Stimulated activated effector memory CD8-positive, alpha-beta T cell treated with anti-CD3 and anti-CD28 coated beads, Interleukin-12 subunit alpha, Interleukin-12 subunit beta, amount 100 ng/mL, for 72 hours (primary cell): Measurements from ENCODE around the gene CLK1.

Experiments used
- ATAC-seq: fragments of 150-1000 bp; cut with Tn5 transposase; 2 replicates; pipeline ENCODE4 v1.10.0; 2021
- DNase-seq, 2 donors: peaks; one replicate each; pipeline ENCODE4 v3.0.0; 2021 to 2022; ENCODE audit warnings: low spot score in 2 of 2
- H3K27ac Mint-ChIP-seq: one replicate; pipeline ENCODE4 v1.8.0; 2022; ENCODE audit warnings: mild to moderate bottlenecking, mixed read lengths
- H3K36me3 Mint-ChIP-seq: one replicate; pipeline ENCODE4 v1.8.0; 2022; ENCODE audit warnings: mild to moderate bottlenecking, mixed read lengths
- H3K4me1 Mint-ChIP-seq: one replicate; pipeline ENCODE4 v1.8.0; 2022; ENCODE audit warnings: mixed read lengths
- H3K4me3 Mint-ChIP-seq: one replicate; pipeline ENCODE4 v1.8.0; 2022; ENCODE audit warnings: mild to moderate bottlenecking, mixed read lengths
- H3K9me3 Mint-ChIP-seq: one replicate; pipeline ENCODE4 v1.8.0; 2022; ENCODE audit warnings: mixed read lengths

CLK1 gene

GRCh38 chr2:200862532-200863000 is 1.9 kb downstream of the CLK1 start:
- peaks cover 46% of the 10 kb centered on the region for H3K4me1 Mint-ChIP-seq
- H3K9me3 Mint-ChIP-seq: no peaks in the 10 kb centered on the region
- H3K27ac Mint-ChIP-seq: peak overlapping the region; percentile 98
- ATAC-seq (peak; percentile 80), DNase-seq (peak; percentile 39 to 75)
- peak overlapping the region; percentile 86 for H3K4me3 Mint-ChIP-seq
- H3K36me3 Mint-ChIP-seq: peaks cover 73% of the 10 kb centered on the region

DNA sequence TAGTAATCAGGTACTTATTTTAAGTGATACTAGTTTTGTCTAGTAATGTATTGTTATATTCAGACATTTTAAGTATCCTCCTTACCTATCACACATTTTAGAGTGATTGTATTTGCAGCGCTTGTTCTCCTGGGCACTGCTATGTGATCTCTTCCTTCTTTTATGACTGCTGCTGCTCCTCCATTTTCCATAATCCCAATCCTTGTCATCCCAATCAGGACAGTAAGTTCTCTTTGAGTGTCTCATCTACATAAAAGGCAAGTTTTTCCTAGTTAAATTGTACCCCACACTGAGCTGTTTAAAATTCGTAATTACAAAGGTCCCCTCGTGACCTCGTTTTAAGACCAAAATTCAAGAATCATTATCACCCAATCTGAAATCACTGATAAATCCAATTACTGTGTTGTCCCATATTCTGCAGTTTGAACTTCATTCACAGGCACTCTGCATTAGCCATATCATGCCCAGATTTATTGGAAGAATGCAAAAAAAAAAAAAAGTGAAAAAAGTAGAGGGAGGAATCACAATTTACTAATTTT is 2.8 kb downstream of the CLK1 start:
- peak overlapping the region; percentile 86 for H3K4me3 Mint-ChIP-seq
- no peak for DNase-seq
- H3K9me3 Mint-ChIP-seq: no peaks in the 10 kb centered on the region
- H3K27ac Mint-ChIP-seq: peak overlapping the region; percentile 98
- H3K4me1 Mint-ChIP-seq: peaks cover 55% of the 10 kb centered on the region
- ATAC-seq: no peak
- peaks cover 82% of the 10 kb centered on the region for H3K36me3 Mint-ChIP-seq

DNA sequence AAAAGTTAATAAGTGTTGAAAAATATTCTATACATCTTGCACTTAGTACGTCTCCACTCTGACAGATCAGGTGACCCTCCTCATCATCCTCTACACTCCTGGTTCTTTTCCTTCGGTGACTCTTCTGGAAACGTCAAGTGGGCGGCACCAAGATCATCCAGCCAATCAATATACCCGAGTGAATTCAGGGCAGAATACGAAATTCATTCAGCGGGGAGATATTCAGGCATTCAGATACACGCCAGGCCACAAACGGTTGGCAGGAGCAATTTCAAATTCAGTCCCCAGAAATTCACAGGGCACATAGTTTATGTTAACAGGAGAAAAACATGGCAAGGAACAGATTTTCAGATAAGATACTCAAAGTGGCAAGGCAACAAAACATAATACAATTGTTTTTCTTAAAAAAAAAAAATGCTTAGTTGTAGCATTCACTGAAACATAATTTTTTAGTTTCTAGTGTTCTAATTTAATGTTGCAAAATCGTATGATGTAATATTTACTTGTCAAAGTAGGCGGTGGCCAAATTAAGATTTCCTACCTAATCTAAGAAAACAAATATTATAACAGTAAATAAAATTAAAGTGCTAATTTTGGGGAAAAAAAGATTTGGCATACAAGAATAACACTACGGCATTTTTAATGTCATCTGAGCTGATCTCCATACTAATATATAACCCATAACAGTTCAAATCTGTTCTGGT is 4.2 kb downstream of the CLK1 start:
- DNase-seq: no peak
- Mint-ChIP-seq H3K9me3 (no peaks in the 10 kb centered on the region), H3K36me3 (peaks cover 96% of the 10 kb centered on the region), H3K4me1 (peaks cover 59% of the 10 kb centered on the region), H3K4me3 (peak overlapping the region; percentile 86), H3K27ac (peak overlapping the region; percentile 98)
- ATAC-seq: no peak

GRCh38 chr2:200856806-200857205 is 7.7 kb downstream of the CLK1 start:
- Mint-ChIP-seq H3K36me3 (peaks cover 100% of the 10 kb centered on the region), H3K27ac (peak overlapping the region; percentile 98)
- peak; percentile 78 for ATAC-seq

DNA sequence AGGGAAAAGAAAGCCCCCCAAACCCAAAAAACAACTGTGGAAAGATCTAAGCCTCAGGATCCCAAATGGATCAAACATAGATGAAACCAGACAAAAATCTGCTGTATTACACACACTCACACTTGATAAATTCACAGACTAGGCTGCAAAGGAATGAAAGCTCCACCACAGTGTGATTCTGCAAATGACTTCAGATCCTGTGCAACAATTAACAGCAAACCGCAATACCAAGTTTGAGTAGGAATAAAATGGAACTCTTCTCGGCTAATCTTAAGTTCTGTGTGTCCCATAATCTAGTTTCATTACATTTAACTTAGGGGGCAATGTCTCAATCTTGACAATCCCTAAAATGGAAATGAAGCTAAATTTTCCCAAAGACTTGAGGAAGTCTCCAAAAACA is 11.9 kb downstream of the CLK1 start:
- no peaks in the 10 kb centered on the region for H3K9me3 Mint-ChIP-seq
- DNase-seq (no peak), ATAC-seq (no peak)
- H3K27ac Mint-ChIP-seq: peak overlapping the region; percentile 40
- peaks cover 13% of the 10 kb centered on the region for H3K4me1 Mint-ChIP-seq
- H3K4me3 Mint-ChIP-seq: no peak overlapping the region
- peaks cover 77% of the 10 kb centered on the region for H3K36me3 Mint-ChIP-seq

More at GRCh38 chr2:200856806-200857205, 7.7 kb downstream of the CLK1 start:
- H3K4me3 Mint-ChIP-seq: no peak overlapping the region
- no peaks in the 10 kb centered on the region for H3K9me3 Mint-ChIP-seq
- H3K4me1 Mint-ChIP-seq: peaks cover 49% of the 10 kb centered on the region
- no peak for DNase-seq

- Mint-ChIP-seq H3K4me1 (peaks cover 3% of the 10 kb centered on the region), H3K4me3 (no peak overlapping the region), H3K36me3 (peaks cover 67% of the 10 kb centered on the region), H3K9me3 (no peaks in the 10 kb centered on the region), H3K27ac (peak overlapping the region; percentile 40)
- DNase-seq (no peak), ATAC-seq (no peak)
Measured at GRCh38 chr2:200851398-200852248, 12.8 kb downstream of the CLK1 start.

- Mint-ChIP-seq H3K9me3 (no peaks in the 10 kb centered on the region), H3K4me1 (no peaks in the 10 kb centered on the region), H3K27ac (peak overlapping the region; percentile 73), H3K4me3 (no peak overlapping the region), H3K36me3 (peaks cover 57% of the 10 kb centered on the region)
- no peak for ATAC-seq
- no peak for DNase-seq
Measured at GRCh38 chr2:200850512-200851256, 13.8 kb downstream of the CLK1 start.

- Mint-ChIP-seq H3K9me3 (no peaks in the 10 kb centered on the region), H3K4me1 (no peaks in the 10 kb centered on the region), H3K36me3 (peaks cover 30% of the 10 kb centered on the region), H3K4me3 (no peak overlapping the region), H3K27ac (no peak overlapping the region)
- ATAC-seq: no peak
- DNase-seq: no peak
Measured at GRCh38 chr2:200847939-200848338, 16.5 kb downstream of the CLK1 start.

DNA sequence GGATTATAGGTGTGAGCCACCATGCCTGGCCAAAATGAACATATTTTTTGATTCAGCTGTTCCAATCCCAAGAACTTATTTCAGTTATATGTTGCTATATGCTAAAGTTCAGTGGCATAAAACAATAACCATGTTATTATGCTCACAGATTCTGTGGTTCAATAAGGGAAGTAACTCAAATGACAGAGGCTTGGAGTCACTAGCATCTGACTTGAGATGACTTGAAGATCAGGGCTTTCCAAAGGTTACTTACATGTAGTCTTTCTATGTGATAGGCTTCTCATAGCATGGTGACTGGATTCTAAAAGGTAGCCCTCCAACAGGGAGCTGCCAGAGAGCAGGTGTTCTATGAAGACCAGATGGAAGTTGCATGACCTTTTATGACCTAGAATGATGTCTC is 17.2 kb downstream of the CLK1 start:
- no peak for ATAC-seq
- Mint-ChIP-seq H3K27ac (no peak overlapping the region), H3K4me1 (no peaks in the 10 kb centered on the region), H3K4me3 (no peak overlapping the region), H3K9me3 (no peaks in the 10 kb centered on the region), H3K36me3 (peaks cover 23% of the 10 kb centered on the region)
- DNase-seq: peak in 1 of 2 donors; percentile 36

DNA sequence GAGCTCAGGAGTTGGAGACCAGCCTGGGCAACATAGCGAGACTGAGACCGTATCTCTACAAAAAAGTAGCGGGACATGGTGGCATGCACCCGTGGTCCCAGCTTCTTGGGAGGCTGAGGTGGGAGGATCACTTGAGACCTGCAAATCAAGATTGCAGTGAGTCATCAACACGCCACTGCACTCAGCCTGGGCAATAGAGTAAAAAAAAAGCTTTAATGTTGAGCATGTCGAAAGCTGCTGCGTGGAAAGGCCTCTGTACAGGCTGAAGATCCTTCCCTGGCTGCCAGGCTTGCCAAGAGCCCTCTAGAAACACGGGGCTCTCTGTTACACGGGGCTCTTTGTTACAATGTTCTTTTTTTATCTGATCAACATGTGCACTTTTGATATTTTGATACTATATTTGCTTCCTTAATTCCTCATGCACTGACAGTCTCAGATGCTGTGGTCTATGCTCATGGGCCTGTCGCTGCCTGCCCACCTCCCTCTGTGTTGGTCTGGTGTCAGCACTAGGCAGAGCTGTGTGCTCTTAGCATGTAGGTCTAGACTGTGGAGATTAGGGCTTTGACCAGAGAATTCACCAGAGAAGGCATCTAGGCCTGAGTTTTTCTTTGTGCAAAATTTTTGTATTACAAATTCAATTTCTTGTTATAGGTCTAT is 18.7 kb downstream of the CLK1 start:
- Mint-ChIP-seq H3K4me3 (no peak overlapping the region), H3K9me3 (no peaks in the 10 kb centered on the region)
- ATAC-seq: no peak

DNA sequence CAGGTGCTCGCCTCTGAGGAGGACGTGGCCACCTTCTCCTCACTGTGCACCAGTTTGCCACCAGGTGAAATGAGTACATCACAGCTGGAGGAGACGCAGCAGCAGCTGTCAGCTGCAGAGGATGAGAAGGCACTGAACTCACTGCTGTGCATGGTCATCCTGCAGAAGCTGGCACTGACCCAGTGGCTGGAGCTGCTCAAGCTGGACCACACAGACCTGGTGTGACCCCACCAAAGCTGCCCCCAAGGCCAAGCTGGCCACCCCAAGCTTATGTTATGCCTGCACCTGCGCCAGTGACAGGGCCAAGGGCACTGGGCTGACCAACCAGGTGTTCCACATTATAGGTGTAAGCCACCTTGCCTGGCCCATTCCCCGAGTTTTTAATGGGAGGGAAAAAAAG is 19.3 kb downstream of the CLK1 start:
- Mint-ChIP-seq H3K27ac (no peak overlapping the region), H3K36me3 (peaks cover 2% of the 10 kb centered on the region), H3K9me3 (no peaks in the 10 kb centered on the region), H3K4me3 (no peak overlapping the region), H3K4me1 (no peaks in the 10 kb centered on the region)
- ATAC-seq: peak; percentile 19
- peak in 1 of 2 donors; percentile 40 for DNase-seq

More for the DNA sequence above, 18.7 kb downstream of the CLK1 start:
- no peaks in the 10 kb centered on the region for H3K4me1 Mint-ChIP-seq
- no peak for DNase-seq
- peaks cover 9% of the 10 kb centered on the region for H3K36me3 Mint-ChIP-seq
- H3K27ac Mint-ChIP-seq: no peak overlapping the region

DNA sequence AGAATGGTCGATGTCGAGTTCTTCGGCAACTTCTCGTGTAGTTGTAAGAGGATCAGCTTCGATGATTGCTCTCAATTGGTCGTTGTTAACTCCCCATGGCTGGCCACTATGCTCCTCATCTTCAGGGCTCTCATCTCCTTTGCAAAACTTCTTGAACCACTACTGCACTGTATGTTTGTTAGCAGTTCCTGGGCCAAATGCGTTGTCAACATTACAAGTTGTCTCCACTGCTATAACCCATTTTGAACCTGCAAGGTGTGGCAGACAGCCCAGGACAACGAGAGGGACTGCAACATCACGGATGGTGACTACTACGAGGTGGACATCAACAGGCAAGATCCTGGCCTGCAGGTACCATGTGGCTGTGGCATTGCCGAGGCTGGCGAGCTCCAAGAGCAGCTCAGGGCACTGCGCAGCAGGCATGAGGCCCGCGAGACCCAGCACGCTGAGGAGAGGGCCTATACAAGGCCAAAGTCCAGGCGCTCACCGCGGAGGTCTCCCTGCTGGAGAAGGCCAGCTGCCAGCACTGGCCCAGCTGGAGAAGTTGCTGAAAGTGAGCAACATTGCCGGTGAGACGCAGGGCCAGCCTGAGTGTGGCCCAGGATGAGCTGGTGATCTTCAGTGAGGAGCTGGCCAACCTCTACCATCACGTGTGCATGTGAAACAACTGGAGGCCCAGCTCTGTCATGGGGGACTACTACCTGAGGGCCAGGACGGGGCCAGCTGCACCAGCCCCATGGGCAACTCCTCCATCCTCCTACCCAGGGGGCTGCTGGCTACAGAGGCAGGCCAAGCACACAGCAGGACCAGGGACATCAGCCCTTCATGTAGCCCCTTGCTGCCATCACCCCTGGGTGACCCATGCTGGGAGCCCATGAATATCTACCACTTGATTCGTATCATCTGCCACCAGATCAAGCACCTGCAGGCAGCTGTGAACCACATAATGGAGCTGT is 20.2 kb downstream of the CLK1 start:
- no peaks in the 10 kb centered on the region for H3K4me1 Mint-ChIP-seq
- H3K27ac Mint-ChIP-seq: no peak overlapping the region

GRCh38 chr2:200839513-200839912 is 24.9 kb downstream of the CLK1 start:
- ATAC-seq: no peak
- Mint-ChIP-seq H3K4me1 (no peaks in the 10 kb centered on the region), H3K36me3 (no peaks in the 10 kb centered on the region), H3K4me3 (no peak overlapping the region), H3K9me3 (peaks cover 7% of the 10 kb centered on the region), H3K27ac (no peak overlapping the region)
- no peak for DNase-seq

More for the DNA sequence above, 20.2 kb downstream of the CLK1 start:
- Mint-ChIP-seq H3K36me3 (no peaks in the 10 kb centered on the region), H3K4me3 (no peak overlapping the region), H3K9me3 (no peaks in the 10 kb centered on the region)
- DNase-seq: no peak
- peak; percentile 35 for ATAC-seq

DNA sequence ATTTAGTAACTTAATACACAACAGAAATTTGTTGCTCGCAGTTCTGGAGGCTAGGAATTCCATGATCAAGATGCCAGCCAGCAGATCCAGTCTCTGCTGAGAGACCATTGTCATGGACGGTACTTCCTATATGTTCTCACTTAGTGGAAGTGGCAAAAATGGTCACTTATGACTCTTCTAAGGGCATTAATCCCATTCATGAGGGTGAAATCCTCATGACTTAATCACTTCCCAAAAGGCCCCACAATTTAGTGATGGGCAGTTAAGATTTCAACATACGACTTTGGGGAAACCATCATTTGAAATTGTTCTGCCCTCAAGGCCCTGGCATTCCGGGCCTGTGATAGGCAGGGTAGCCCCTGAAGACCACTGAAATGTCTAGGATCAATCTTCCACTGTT is 29.8 kb downstream of the CLK1 start:
- Mint-ChIP-seq H3K9me3 (peaks cover 7% of the 10 kb centered on the region), H3K4me3 (no peak overlapping the region), H3K36me3 (peaks cover 11% of the 10 kb centered on the region), H3K4me1 (no peaks in the 10 kb centered on the region), H3K27ac (no peak overlapping the region)
- ATAC-seq: no peak
- no peak for DNase-seq
